GM19351 (cell line): ENCODE data around the gene BAHD1.

ENCODE experiments used
- ATAC-seq: cut with Tn5 transposase; IDR thresholded peaks from one replicate; pipeline ENCODE4 v1.9.1; 2021; ENCODE audit warnings: mild to moderate bottlenecking, moderate library complexity; ENCODE audit not compliant: unreplicated experiment

The BAHD1 gene

DNA sequence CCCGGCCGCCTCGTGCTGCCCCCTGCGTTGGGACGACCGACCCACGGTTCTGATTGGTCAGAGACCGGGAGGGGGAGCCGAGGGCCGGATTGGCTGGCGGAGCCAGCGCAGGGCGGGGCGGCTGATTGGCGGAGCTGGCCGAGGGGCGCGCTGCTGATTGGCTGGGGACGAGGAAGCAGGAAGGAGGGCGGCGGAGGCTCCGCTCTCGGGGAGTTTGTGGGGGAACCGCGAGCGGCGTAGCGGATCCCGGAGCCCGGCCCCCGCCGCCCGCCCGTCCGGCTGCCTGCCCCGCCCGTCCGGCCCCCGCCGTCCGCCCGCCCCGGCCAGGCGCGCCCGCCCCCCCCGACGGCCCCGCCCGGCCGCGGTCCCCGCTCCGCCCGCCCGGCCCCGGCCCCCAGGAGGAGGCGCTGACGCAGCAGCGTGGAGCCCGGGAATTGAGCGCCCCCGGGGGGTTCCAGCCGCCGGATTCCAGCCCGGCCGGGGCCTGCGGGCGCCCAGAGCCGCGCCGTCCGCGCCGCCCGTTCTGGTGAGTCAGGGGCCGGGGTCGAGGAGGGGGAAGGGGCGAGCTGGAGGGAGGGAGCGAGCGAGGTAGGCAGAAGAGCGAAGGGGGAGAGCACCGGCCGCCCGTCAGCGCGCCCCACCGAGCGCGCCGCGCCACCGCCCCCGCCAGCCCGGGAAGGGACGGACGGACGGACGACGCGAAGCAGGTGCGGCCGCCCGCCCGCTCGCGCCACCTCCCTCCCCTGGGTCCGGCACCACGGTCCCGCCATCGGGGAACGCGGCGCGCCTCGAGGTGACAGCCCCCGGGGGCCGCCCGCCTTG is at the start of gene BAHD1:
BAHD1 (plus strand) TSS at position 211 of the 822 bp plus-strand sequence. CDS start 17,512 bp downstream, outside the sequence.
- peak; percentile 87 for ATAC-seq

DNA sequence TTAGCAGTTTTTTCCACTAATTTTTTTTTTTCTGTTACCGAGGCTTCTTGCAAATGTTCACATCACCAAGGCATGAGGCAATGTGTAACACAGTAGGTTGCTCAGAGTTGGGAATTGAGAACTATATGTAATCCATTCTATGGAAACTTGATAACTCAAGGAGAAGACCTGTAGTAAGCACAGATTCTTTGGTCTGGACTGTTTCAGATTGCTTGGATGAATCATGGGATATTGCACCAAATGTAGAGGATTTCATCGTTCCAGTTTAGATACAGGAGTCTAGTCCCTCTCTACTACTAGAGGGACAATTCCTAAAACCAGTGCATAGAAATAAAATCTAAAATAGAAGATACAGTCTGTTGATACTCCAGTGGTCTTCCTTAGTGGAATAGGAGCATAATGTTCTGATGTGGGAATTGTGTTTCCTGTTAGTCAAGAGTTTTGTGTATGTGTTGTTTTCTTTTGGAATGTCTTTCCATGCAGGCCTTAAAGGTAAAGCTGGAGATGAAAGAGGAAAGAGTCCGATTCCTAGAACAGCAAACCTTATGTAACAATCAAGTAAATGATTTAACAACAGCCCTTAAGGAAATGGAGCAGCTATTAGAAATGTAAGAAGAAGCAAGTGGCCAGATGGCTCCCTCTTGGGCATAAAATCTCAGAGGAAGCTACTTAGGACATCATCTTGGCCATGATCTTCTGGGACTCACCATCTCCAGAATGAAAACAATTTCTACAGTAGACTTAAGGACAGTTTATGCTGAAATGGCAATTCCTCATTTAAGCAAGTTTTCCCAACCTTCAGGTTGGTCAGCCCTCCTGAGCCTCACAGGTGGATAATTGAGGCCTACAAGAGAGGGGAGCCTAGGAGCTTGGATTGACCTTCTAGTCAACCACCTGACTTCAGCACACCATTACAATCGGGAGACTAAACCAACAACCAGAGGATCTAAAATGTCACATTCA is 47.5 kb upstream of the BAHD1 start:
- ATAC-seq, result no peak

DNA sequence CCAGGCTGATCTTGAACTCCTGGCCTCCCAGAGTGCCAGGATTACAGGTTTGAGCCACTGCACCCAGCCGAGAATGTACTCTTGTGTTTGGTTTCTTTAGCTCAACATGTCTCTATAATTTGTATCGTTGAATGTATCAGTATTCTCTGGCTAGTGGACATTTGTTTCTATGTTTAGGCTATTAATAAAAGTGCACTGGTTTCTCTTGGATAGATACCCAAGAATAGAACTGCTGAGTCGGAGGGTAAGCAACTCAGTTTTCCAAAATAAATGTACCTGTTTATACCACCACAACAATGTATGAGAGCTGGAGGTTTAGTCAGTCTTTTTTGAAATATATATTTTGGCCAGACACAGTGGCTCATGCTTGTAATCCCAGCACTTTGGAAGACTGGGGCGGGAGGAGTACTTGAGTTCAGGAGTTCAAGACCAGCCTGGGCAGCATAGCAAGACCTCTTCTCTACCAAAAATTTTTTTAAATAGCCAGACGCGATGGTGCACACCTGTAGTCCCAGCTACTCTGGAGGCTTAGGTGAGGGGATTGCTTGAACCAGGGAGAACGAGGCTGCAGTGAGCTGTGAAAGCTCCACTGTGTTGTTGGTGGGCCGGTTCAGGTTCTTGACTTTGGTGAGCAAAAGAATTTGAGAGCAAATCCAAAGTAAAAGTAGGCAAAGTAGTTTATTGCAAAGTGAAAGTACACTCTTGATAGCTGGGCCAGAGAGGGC is 42.9 kb upstream of the BAHD1 start:
- ATAC-seq, result no peak

DNA sequence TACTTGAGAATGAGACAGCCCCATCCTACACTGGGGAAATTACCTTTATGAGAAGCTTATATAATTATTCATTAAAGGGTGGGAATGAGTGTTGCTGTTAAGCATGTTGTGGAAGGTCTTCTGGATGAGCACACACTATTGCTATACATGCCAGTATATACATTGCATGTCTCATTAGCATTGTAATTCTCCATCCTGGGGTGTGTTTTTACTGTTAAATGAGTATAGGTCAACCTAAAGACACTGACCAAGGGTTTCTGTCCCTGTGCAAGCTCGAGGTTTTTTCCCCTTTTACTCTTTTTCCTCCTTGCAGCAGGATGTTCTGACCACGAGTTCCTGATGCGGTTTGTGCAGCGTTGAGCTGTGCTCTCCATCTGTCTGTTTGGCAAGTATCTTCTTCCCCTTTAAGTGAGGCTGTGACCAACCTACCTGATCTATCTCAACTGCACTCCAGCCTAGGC is 42.3 kb upstream of the BAHD1 start:
- peak; percentile 84 for ATAC-seq

DNA sequence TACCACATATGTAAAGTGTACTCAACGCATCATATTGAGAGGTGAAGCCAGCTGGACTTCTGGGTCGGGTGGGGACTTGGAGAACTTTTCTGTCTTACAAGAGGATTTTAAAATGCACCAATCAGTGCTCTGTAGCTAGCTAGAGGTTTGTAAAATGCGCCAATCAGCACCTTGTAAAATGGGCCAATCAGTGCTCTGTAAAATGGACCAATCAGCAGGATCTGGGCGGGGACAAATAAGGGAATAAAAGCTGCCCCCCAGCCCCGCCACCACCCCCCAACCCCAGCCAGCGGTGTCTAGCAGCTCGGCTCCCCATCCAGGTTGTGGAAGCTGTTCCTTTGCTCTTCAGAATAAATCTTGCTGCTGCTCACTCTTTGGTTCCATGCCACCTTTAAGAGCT is 41.4 kb upstream of the BAHD1 start:
- no peak for ATAC-seq

DNA sequence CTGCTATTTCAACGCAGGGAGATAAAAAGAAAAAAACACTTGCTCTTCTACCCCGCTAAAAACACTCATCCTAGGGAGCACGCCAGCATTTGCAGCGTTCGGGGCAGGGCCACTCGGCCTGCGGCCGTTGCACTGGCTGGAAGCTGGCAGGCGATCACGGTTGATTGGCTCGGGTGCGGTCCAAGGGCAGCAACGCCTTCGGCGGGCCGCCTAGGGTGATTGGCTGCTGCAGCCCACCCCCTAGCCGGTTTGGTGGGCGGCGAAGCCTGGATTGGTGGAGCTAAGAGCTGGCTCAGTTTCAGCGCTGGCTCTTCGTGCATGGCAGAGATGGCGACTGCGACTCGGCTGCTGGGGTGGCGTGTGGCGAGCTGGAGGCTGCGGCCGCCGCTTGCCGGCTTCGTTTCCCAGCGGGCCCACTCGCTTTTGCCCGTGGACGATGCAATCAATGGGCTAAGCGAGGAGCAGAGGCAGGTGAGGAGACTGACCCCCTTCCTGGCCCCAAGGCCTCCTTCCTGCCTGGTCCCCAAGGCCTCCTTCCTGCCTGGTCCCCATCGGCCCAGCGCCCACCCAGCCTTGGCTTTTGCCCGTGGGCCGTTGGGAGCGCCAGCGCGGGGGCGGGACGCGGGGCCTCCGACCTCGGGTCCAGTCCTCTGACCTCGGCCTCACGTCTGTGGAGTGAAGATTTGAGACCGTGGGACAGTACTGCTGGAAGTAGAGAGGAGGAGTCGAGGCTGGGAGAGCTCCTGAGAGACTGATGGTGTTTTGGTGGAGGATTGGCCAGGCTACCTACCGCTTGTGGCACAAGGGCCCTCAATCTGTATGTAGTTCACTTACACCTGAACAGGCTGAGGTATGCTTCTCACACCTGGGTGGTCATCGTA is 35.0 kb upstream of the BAHD1 start, which contains the start of gene IVD:
IVD (plus strand) TSS at position 295 of the 881 bp plus-strand sequence; CDS start at position 328, 33 bp downstream.
- ATAC-seq, result peak; percentile 76

DNA sequence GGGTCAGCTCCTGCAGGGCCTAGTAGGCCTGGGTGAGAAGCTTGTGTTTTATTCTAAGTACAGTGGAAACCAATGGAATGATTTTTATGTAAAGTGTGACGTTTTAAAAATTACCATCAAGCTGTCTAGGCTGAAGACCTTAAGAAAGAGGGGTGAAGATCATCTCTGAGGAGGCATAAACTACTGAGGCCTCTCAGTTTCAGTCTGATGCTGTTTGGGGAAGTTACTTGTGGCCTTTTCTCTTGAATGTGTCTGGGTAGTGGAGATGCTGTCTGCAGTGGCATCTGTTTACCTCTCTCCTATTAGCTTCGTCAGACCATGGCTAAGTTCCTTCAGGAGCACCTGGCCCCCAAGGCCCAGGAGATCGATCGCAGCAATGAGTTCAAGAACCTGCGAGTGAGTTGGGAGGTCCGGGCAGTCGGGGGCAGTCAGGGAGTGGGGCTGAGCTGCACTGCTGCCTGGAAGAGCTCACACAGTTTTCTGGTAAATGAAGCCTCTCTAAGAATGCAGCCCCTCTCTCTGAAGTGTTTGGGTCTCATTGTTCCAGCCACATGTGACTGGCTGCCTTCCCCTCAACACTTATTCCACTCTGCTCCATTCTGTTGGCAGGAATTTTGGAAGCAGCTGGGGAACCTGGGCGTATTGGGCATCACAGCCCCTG is 33.3 kb upstream of the BAHD1 start:
- peak; percentile 59 for ATAC-seq

DNA sequence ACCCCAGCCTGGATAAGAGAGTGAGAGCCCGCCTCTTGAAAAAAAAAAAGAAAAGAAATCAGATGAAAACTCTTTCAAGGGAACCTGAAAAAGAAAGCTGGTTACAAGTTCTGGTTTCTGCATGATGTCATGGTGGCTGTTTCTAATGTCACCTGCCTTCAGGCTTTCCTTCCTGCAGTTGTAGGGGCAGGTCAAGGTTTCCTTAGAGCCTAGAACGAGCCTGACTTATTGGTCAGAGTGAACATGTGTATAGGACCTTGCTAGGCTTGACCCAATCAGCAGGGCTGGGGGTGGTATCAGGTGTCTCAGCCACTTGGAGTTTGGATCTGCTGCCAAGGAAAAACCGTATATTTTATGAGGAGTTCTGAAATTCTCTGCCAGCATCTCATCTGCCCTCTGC is 31.4 kb upstream of the BAHD1 start:
- ATAC-seq, result no peak

DNA sequence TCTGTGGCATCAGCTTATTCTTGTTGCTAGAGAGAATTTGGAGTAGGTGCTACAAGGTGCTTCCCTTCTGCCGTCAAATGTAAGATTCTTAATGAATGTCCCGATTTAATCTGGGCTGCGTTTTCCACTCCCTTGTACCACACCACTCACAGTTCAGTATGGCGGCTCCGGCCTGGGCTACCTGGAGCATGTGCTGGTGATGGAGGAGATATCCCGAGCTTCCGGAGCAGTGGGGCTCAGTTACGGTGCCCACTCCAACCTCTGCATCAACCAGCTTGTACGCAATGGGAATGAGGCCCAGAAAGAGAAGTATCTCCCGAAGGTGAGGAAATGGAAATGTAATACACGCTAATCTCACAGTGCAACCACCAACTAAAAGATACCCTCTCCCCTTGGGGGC is 30.3 kb upstream of the BAHD1 start:
- no peak for ATAC-seq

DNA sequence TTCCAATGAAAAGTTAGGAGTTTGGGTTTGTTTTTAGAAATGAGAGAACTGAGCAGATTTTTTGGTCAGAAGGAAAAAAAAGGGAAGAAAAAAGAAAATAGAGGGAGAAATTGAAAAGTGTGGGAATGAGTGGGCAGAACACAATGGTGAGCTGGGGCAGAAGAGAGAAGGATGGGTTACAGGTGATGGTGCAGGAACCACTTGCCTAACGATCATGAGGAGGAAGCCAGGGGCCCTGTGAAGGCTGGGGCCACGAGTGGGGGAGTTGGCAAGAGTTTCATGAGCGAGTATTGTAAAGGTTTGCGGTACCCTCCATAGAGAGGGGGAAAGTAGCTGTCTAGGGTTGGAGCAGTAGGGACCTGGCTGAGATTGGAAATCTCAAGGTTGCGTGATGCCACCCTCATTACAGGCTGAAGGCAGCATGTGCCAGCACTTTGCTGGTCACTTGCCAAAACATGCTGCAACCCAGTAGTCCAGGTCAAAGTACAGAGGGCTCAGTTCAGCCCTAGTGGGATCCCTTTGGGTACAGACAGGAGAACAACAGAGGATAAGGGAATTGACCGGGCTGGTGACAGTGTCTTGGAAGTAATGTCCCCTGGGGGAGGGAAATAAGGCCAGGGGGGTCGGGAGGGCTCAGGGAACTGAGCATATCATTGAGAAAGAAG is 28.5 kb upstream of the BAHD1 start:
- no peak for ATAC-seq

DNA sequence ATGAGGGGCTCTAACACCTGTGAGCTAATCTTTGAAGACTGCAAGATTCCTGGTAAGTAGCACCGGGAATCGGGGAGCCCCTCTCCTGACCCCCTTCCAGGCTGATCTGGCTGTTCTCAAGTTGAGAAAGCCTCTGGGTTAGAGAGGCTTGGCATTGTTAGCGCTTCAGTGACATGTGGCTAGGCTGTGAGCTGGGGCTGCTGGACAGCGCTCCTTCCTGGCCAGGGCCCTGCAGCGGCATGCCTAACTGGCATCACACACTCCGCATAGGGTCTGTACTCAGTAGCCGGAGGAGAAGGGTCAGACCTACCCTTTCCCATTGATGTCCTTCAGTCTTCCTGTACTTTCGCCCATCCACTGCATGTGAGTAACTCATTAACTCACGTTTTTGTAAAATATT is 27.7 kb upstream of the BAHD1 start:
- no peak for ATAC-seq

DNA sequence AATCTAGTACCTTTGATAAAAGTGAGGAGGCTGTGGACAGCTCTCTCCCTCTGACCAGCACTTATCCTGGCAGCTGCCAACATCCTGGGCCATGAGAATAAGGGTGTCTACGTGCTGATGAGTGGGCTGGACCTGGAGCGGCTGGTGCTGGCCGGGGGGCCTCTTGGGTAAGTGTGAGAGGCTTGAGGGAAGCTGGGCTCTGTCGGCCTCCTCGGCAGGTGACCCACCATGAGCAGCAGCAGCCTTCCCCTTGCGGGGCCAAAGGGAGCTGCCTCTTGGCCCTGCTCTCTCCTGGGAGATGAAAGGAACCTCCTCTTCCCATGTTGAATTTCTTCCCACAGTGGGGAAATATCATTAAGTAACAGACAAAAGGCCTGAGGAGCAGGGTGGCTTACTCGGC is 25.9 kb upstream of the BAHD1 start:
- ATAC-seq, result no peak

DNA sequence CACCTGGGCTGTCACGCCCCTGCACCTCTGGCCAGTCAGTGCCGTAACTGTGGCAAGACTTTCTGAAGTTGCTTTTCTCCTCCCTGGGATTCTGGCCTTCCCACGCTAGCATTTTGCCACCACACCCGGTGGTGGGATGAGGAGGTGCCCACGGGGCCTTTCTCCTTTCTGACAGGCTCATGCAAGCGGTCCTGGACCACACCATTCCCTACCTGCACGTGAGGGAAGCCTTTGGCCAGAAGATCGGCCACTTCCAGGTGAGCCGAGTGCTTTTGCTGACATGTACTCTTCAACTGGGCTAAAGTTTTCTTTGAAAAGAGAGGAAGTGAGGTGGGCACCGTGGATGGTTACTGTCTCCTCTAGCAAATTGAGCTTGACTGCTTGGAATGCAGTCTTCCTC is 25.5 kb upstream of the BAHD1 start:
- ATAC-seq, result no peak

DNA sequence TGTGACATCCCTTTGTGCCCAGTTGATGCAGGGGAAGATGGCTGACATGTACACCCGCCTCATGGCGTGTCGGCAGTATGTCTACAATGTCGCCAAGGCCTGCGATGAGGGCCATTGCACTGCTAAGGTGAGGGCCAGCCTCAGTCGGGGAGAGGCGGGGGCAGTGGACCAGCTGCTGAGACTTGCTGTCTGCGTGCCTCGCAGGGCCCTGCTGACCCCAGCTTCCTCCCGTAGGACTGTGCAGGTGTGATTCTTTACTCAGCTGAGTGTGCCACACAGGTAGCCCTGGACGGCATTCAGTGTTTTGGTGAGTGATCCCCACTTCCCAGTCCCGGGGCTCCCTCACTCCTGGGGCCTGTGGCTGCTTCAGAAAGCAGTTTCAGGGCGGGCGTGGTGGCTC is 24.7 kb upstream of the BAHD1 start:
- ATAC-seq, result no peak

DNA sequence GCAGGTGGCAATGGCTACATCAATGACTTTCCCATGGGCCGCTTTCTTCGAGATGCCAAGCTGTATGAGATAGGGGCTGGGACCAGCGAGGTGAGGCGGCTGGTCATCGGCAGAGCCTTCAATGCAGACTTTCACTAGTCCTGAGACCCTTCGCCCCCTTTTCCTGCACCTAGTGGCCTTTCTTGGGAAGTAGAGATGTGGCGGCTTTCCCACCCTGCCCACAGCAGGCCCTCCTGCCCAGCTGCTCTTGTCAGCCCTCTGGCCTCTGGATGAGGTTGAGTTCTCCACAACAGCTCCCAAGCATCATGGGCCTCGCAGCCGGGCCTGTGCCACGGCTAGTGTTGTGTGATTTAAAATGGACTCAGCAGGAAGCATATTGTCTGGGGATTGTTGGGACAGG is 22.6 kb upstream of the BAHD1 start:
- no peak for ATAC-seq

DNA sequence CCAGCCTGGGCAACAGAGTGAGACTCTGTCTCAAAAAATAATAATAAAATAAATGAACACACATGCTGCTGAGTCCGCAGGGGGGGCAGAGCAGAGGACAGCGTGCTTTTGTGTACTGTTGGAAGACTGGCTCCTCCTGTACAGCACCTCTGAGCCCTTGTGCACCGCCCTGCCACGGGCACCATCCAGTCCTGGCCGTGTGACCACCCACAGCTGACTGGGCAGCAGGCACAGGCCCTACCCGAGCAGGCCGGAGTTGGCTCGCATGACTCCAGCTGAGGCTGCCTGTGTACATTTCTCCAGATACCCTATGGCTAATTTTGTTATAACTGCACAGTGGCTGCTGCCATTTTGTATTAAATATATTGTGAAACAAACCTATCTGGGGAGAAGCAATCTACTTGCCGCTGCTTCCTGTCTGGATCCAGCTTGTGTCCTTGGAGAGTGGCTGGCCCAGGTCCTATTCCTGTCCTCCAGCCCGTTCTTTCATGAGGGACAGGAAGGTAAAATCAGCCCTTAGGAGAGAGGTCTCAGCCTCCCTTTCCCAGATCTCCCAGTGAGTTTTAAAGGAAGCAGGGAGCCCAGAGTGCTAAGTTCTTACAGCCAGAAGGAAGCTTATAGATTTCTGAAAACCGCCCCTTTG is 20.6 kb upstream of the BAHD1 start:
- ATAC-seq, result no peak

DNA sequence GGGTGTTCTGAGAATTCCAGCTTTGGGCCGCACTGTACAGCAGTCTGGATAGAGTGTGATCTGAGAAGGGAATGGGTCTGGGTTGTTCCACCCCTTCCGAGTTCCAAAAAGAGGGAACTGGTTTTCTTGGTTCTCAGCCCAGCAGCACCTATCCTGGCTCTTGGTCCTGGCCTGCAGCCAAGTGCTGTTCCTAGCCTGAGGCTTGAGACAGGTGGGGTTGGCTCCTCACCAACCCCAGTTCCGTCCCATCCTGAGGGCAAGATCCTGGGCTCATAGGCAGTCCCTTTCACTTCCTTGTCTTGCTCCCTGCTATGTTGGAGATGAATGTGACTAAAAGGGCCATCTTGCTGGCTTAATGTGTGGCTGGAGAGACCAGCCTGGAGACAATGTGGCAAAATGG is 20.0 kb upstream of the BAHD1 start:
- no peak for ATAC-seq
